ENCODE data around the gene ARMC6.

DNA sequence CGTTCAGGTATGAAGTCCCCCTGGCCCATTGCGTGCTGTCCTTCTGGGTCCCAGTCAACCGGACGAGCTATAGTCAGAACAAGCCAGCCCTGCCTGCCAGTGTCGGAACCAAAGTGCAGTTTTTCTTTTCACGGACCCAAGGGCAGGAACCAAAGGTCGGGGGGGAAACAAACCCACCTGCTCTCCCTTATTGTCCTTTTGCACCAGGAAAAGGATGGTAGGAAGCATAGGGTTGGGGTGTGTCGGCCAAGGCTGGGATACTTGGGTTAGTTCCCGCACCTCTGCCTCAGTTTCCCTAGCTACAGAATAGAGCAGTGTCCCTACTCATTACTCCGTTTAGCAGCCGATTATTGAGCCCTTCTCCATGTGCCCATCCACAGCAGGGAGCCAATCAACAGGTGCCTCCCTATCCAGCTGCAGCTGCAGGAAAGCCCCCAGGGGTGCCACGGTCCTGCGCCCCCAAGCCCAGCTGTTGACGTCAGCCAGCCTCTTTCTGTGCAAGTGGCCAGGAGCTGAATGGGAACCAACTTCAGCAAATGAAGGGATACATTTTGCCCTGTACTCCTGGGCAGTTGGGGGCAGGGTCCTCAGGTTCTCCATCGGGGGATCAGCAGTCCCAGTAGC lies 21.0 kb downstream of the ARMC6 start:
- TF ChIP-seq, protein P1, sequence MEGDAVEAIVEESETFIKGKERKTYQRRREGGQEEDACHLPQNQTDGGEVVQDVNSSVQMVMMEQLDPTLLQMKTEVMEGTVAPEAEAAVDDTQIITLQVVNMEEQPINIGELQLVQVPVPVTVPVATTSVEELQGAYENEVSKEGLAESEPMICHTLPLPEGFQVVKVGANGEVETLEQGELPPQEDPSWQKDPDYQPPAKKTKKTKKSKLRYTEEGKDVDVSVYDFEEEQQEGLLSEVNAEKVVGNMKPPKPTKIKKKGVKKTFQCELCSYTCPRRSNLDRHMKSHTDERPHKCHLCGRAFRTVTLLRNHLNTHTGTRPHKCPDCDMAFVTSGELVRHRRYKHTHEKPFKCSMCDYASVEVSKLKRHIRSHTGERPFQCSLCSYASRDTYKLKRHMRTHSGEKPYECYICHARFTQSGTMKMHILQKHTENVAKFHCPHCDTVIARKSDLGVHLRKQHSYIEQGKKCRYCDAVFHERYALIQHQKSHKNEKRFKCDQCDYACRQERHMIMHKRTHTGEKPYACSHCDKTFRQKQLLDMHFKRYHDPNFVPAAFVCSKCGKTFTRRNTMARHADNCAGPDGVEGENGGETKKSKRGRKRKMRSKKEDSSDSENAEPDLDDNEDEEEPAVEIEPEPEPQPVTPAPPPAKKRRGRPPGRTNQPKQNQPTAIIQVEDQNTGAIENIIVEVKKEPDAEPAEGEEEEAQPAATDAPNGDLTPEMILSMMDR (IDR thresholded peaks at IDR 0.05; ENCODE audit: extremely low read depth in 1 of 2, insufficient read depth in 1 of 2, low read depth in 1 of 2, low read length in 2 of 2): no peak
- TF ChIP-seq, protein P2, sequence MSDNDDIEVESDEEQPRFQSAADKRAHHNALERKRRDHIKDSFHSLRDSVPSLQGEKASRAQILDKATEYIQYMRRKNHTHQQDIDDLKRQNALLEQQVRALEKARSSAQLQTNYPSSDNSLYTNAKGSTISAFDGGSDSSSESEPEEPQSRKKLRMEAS (IDR thresholded peaks at IDR 0.05; ENCODE audit: insufficient read depth, insufficient read length): no peak
- TF ChIP-seq JUN (IDR thresholded peaks at IDR 0.05; ENCODE audit: borderline replicate concordance, insufficient read depth, insufficient read length, low read depth) (no peak), POLR2AphosphoS5 (IDR thresholded peaks at IDR 0.05; ENCODE audit: insufficient read depth, low read depth, low read length) (no peak), POLR2A (IDR thresholded peaks at IDR 0.05; ENCODE audit: low read depth, low read length) (no peak), GATA2 (IDR thresholded peaks at IDR 0.05; ENCODE audit: insufficient read depth, insufficient read length, low read depth, low read length) (no peak), EZH2 (IDR thresholded peaks at IDR 0.05; ENCODE audit: borderline replicate concordance, low read depth, low read length, severe bottlenecking) (no peak)

Data from endothelial cell of umbilical vein (primary cell).